Non-pigmented ciliary epithelial cell (primary cell): ENCODE results near the gene NPAS3.
A peak's percentile ranks its signal among the peaks of the same experiment; 100 is the strongest.

Source experiments
- DNase-seq: peaks from one replicate; pipeline ENCODE4 v3.0.0-alpha.2; 2010; ENCODE audit warnings: low read depth

Gene NPAS3

DNA sequence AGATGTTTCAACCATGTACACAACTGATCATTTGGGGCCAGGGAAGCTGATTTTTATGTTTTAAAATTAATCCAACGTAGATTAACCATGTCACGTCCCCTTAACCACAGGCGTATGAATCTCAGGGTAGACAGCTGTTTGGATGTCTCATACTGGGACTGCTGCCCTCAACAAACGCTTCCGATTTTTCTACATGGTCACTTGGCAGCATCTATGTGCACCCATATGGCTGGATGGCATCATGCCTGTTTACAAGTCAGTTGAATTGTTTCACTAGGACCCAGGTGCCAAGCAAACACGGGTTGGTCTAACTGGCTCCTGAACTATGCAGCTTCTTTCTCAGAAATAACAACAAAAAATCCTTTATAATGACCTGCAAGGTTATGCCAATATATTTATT, 393.8 kb downstream of the NPAS3 start:
- no peak for DNase-seq

DNA sequence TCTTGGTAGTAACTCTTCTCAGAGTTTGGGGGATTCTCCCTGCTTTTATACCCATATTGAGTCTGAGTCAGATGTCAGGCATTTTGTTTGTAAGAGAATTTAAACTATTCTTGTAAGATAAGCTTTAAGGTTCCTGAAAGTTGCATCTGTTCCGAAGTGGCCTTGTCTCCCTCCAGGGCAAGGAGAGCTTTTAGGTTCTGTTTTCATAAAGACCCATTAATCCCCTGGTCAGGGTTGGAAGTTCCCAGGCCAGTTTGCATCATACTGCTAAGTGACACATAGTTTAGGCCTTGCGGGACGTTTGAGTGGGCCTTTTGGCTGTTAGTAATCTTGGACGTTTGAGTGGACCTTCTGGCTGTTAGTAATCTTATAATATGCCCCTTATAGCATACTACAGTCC, 396.7 kb downstream of the NPAS3 start:
- no peak for DNase-seq

- no peak for DNase-seq
Observed at GRCh38 chr14:33342299-33342974, 403.8 kb downstream of the NPAS3 start.

- DNase-seq: no peak
Observed at GRCh38 chr14:33343016-33343415, 404.3 kb downstream of the NPAS3 start.

GRCh38 chr14:33347796-33348195, 409.1 kb downstream of the NPAS3 start:
- no peak for DNase-seq

DNA sequence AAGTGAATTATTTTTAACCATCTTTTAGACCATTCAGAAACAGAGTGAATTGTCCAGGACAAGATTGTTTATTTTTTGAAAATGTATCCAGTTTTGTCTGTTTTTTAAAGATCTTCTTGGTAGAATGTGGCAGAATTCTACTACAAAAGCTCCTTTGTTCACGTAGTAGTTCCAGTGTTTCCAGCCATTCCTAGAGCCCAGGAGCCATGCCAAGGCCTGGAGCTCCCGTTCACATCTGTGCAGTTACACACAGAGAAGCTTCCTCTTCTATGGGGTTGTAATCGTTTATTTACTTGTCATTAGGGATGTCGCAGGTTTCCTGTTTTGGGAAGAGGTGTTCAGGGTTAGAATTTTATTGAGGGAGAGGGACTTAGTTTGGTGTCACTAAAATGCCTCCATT, 409.8 kb downstream of the NPAS3 start:
- DNase-seq: no peak

GRCh38 chr14:33349871-33350270, 411.2 kb downstream of the NPAS3 start:
- no peak for DNase-seq

GRCh38 chr14:33350366-33350990, 411.8 kb downstream of the NPAS3 start:
- DNase-seq: no peak

DNA sequence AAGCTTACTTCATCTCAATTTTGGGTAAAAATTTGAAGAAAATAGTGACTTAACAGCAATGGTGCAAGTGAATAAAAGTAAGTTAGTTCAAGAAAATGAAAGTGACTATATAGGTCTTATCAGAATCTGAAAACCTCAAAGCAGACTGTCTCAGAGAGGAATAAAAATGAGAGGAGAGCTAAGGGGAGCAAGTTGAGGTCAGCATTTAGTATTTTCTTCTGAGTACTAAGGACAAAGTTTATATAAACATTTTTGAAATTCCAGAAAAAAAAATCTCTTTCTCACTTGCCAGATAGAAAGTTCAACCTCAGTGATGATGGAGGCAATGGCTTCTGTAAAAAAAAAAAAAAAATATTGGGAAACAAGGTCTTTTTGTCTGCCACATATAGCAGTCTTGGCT, 414.1 kb downstream of the NPAS3 start:
- no peak for DNase-seq

- DNase-seq: no peak
Observed at GRCh38 chr14:33356181-33356580, 417.5 kb downstream of the NPAS3 start.

GRCh38 chr14:33357225-33358010, 418.7 kb downstream of the NPAS3 start:
- no peak for DNase-seq

GRCh38 chr14:33359288-33359881, 420.7 kb downstream of the NPAS3 start:
- DNase-seq: no peak

- no peak for DNase-seq
Observed at GRCh38 chr14:33362934-33363333, 424.3 kb downstream of the NPAS3 start.

- DNase-seq: peak; percentile 50
Observed at GRCh38 chr14:33363682-33364081, 425.0 kb downstream of the NPAS3 start.

- no peak for DNase-seq
Observed at GRCh38 chr14:33364466-33364865, 425.8 kb downstream of the NPAS3 start.

DNA sequence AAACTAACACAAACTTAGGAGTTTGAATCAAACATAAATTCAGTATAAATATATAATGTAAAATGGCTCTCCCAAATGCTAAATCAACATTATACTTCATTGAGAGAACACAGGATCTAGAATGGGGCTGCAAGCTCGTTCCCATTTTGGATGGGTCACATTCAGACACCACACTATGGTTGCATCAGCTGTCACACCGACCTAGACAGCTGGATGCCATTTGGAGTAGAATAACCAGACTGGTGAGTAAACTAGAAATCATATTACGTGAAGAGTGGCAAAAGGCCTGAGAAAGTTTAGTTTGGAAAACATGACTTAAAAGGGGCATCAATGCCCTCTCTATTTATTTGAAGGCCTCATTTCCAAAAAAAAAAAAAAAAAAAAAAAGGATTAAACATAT, 430.4 kb downstream of the NPAS3 start:
- DNase-seq: no peak

DNA sequence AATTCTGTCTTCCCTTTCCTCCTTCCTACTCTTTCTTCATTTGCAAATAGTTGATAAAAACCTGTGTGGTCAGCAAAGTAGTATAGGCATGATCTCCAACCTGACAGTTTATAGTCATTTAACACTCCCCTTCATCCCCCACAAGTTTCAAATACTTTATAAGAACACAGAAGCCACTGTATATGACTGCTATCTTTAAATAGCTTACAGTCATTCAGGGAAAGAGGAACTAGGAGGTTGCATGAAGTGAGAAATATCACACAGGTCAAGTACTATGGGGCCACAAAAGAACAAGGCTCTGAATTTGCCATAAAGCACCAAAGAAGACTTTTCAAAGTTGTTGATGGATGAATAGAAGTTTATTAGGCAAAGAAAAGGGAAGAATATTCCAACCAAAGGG, 431.3 kb downstream of the NPAS3 start:
- no peak for DNase-seq

- no peak for DNase-seq
Observed at GRCh38 chr14:33370426-33370825, 431.7 kb downstream of the NPAS3 start.

- DNase-seq: no peak
Observed at GRCh38 chr14:33375196-33375595, 436.5 kb downstream of the NPAS3 start.

GRCh38 chr14:33375786-33376185, 437.1 kb downstream of the NPAS3 start:
- peak; percentile 53 for DNase-seq

DNA sequence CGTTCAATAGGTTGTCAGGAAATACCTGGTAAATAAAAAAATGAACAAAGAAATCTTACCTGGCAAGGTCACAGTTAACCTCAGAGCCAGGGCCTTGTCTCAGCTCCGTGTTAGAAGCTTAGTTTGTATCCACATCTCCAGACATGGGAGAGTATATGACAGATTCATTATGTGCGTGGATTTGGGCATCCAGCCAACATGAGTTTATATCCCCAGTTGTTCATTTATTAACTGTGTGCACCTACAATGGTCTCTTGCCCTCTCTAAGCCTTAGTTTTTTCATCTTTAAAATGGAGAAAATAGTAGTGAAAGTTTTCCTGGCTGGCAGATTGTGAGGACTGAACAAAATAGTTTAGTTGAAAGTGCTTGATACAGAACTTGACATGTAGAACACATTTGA, 437.8 kb downstream of the NPAS3 start:
- no peak for DNase-seq

DNA sequence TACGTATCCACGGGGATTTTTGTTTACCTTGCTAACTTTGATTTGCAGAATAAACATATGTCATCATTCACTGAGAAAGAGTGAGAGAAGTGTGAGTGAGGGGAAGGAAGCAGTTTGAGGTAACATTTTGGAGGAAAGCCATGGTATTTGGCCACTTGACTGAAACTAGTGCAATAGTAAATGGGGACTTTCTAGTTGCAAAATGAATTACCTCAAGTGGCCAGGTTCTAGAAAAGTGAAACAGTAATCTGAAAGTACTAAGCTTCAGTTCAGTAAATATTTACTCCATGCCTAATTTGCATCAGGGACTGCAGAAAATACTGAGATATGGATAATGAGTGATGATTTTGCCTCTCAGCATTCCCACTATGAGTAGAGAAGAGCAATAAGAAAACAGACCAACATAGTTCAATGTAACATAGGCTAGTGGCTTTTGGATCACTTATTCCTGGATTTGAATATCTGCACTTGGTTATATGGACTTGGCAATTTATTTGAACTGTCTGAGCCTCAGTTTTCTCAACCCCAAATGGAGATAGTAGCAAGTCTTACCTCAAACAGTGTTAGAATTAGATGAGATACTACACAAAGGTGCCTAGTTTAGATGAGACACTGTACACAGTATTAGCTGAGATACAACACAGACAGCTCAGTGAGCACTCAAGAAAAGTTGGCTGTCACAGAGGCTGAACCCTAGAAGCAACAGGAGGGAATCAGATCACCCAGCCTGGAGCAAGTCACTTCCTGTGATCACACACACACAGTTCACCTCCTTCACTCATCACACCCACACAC, 439.1 kb downstream of the NPAS3 start:
- no peak for DNase-seq
